GM20431 (cell line): ENCODE results near the gene MESP1.
"Not testable (repeated sequence)": the region's sequence is repeated elsewhere in the genome, so short reads cannot be mapped to it uniquely, and the experiment has no call there.

Experiments used
- in situ Hi-C: fragments of 300-500 bp; cut with MseI, MboI; formaldehyde crosslinking; loops from one replicate; pipeline ENCODE4 v1.15.0; 2020; ENCODE audit warnings: low sequenced_read_pairs; ENCODE audit not compliant: unreplicated experiment

MESP1 gene, protein sequence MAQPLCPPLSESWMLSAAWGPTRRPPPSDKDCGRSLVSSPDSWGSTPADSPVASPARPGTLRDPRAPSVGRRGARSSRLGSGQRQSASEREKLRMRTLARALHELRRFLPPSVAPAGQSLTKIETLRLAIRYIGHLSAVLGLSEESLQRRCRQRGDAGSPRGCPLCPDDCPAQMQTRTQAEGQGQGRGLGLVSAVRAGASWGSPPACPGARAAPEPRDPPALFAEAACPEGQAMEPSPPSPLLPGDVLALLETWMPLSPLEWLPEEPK

DNA sequence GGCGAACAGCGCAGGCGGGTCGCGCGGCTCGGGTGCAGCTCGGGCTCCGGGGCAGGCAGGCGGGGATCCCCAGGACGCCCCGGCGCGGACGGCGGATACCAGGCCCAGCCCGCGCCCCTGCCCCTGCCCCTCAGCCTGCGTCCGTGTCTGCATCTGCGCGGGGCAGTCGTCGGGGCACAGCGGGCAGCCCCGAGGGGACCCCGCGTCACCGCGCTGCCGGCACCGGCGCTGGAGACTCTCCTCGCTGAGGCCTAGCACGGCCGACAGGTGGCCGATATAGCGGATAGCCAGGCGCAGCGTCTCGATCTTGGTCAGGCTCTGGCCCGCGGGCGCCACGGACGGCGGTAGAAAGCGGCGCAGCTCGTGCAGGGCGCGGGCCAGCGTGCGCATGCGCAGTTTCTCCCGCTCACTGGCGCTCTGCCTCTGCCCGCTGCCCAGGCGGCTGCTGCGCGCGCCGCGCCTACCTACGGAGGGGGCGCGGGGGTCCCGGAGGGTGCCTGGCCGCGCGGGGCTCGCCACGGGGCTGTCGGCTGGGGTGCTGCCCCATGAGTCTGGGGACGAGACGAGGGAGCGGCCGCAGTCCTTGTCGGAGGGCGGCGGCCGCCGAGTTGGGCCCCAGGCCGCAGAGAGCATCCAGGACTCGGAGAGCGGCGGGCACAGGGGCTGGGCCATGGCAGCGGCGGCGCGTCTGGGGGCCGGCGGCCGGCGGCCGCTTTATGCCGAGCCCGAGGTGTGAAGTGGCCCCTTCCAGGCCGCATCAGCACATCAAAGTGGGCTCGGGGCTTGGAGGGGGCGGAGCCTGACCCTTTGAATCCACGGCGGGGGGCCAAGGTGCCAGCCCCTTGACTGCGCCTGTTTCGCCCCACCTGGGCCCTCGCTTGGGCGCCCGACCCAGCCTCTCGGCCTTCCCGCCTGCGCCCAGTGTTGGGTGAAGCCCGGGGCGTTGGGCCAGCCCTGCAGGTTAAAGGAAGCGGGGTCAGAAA, at the start of gene MESP1:
Gene MESP1 (minus strand): TSS at position 690 of the 983 bp plus-strand sequence. CDS start 18 bp downstream, at position 672.
- in situ Hi-C loops, result loop anchor here (10.0 kb wide), 1 partner anchor 124 kb away; no protein-coding TSS in a partner anchor

GRCh38 chr15:89799918-89800498, 49.0 kb upstream of the MESP1 start:
- in situ Hi-C loops, result no loop called here

- in situ Hi-C loops, result no loop called here
Measured at GRCh38 chr15:89799011-89799911, 48.2 kb upstream of the MESP1 start.

GRCh38 chr15:89797678-89798201, 46.7 kb upstream of the MESP1 start:
- in situ Hi-C loops, result no loop called here

DNA sequence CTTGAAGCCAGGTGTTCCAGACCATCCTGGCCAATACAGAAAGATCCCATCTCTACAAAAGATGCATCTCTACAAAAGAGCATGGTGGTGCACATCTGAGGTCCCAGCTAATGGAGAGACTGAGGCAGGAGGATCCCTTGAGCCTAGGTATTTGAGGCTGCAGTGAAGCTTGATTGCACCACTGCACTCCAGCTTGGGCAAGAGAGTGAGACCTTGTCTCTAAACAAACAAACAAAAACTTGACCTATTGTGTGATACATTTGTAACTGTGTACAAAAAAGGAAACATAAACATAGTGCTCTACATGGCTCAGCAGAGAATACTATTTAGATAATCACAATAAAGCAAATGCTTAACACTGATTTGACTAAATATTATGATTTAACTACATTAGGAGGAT, 44.9 kb upstream of the MESP1 start:
- in situ Hi-C loops, result no loop called here

GRCh38 chr15:89794627-89795241, 43.7 kb upstream of the MESP1 start:
- in situ Hi-C loops, result no loop called here

- in situ Hi-C loops, result no loop called here
Measured at GRCh38 chr15:89792106-89792805, 41.2 kb upstream of the MESP1 start.

DNA sequence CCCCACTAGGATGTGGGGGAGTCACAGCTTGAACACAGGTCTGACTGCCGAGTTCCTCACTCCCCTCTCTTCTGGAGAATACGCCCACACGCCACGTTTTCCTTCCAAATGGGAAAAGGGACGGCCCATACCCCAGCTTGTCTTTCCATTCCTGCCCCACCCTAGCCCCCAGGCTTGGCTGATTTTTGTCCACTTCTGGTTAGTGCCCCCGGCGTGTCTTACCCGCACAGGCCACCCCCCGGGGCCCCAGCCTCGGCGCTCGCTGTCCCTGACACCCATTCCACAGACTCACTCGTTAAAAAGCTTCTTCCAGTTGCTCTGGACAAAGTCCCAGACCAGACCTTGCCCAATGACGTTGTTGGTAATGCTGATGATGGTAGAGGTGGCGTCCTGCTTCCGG, 39.6 kb upstream of the MESP1 start:
- in situ Hi-C loops, result no loop called here

- in situ Hi-C loops, result no loop called here
Measured at GRCh38 chr15:89790206-89790605, 39.2 kb upstream of the MESP1 start.

DNA sequence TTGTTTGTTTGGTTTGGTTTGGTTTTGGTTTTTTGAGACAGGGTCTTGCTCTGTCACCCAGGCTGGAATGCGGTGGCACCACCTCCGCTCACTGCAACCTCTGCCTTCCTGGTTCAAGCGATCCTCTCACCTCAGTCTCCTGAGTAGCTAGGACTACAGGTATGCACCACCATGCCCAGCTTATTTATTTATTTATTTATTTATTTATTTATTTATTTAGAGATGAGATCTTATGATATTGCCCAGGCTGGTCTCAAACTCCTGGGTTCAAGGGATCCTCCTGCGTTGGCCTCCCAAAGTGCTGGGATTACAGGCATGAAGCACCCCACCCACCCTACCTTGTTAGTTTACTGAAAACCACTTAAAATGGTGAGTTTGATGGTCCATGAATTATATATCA, 37.5 kb upstream of the MESP1 start:
- in situ Hi-C loops, result not testable (repeated sequence)

GRCh38 chr15:89787944-89788343, 36.9 kb upstream of the MESP1 start:
- in situ Hi-C loops, result no loop called here

DNA sequence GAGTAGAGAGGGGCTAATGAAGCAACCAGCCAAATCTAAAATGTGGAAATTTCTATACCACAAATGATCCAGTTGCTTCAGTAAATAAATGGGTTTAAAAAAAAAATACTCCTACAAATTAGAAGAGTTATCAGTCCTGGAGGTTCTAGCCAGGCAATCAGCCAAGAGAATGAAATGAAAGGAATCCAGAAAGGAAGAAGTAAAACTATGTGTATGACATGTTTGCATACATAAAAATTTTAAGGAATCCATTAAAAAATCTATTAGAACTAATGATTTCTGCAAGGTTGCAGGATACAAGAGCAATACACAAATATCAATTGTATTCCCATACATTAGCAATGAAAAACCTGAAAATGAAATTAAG, 34.7 kb upstream of the MESP1 start:
- in situ Hi-C loops, result no loop called here

- in situ Hi-C loops, result no loop called here
Measured at GRCh38 chr15:89785064-89785773, 34.2 kb upstream of the MESP1 start.

DNA sequence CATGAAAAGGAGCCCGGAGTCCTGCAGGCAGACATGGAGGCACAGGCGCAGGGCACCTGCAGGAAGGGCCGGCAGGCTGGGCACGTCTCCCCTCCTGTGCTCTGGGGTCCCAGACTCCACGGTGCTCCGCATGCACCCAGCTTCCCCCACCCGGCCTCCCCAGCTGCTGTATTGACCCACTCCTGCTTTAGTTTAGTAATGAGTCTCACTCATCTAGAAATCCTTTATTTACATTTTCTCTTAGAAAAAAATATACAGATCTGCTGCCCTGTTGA, 33.6 kb upstream of the MESP1 start:
- in situ Hi-C loops, result no loop called here

DNA sequence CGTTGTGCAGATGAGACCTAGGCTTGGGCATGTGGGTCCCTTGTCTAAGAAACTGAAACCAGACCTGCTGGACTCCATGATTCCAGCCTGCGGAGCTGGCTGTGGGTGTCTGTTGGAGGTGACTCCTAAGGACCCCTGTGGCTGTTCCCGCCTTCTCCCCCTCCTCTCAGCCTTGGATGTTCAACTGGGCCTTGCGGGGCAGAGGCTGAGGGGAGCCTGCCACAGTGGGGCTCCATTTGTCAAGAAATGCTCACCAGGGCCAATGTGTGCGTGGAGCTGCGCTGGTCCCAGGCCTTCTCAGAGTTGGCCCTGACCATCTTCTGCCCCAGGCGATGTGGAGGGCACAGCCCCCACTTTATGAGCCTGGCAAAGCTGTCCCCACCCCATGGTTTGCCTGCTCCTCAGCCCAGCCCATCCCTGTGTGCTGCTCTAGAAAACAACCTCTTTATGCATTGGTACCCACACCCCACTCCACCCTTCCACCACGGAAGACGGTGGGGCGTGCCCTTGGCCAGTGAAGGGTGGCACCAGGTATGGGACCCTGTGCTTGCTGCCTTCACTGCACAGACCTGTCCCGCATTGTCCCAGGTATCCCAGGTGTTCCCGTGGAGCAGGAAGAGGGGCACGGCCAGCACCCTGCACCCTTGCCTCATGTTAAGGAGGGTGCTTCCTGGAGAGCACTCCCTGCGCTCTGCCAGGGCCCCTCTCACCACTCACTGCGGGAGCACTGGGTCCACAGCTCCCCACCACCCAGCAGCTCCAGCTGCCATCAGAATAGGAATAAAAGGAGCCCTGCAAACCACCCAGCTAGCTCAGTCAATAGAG, 33.0 kb upstream of the MESP1 start:
- in situ Hi-C loops, result no loop called here

- in situ Hi-C loops, result no loop called here
Measured at GRCh38 chr15:89783111-89783860, 32.2 kb upstream of the MESP1 start.

DNA sequence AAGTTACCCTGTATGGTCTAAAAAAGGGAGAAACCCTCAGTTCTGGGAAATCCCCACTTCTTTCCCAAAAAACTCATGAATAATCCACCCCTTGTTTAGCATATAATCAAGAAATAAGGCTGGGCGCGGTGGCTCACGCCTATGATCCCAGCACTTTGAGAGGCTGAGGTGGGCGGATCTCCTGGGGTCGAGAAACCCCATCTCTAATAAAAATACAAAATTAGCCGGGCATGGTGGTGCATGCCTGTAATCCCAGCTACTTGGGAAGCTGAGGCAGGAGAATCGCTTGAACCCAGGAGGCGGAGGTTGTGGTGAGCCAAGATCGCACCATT, 31.5 kb upstream of the MESP1 start:
- in situ Hi-C loops, result not testable (repeated sequence)
